ENCODE data around the gene GNAI1. TPM values are rescaled to one million over a fixed set of nuclear protein-coding genes. Genes with fewer than 3 reads are reported as not detected.

Gene GNAI1

GRCh38 chr7:80272560-80273239 lies 138.1 kb downstream of the GNAI1 start:
- H3K4me1 ChIP-seq (ENCODE audit: control insufficient read depth in 2 of 2, insufficient read depth in 1 of 2, low read depth in 1 of 2, low read length in 2 of 2): no peaks in the 10 kb centered on the region
- H3K79me1 ChIP-seq (ENCODE audit: low read depth, low read length): no peaks in the 10 kb centered on the region
- no peak overlapping the region for H2AFZ ChIP-seq (ENCODE audit: low read length)
- no peak for DNase-seq (ENCODE audit: low spot score)
- no peak overlapping the region for H4K91ac ChIP-seq (ENCODE audit: low read depth, low read length, poor library complexity)
- no peaks in the 10 kb centered on the region for H3K9me3 ChIP-seq (replicated peaks in 1 of 2; ENCODE audit: control insufficient read depth in 2 of 2, insufficient read depth in 1 of 2, low read depth in 1 of 2, low read length in 2 of 2)
- H3K36me3 ChIP-seq (replicated peaks in 1 of 2; ENCODE audit: control insufficient read depth in 2 of 2, insufficient read depth in 2 of 2, low read length in 2 of 2): no peaks in the 10 kb centered on the region
- no peak overlapping the region for H4K8ac ChIP-seq (ENCODE audit: low read depth, low read length)
- no peak overlapping the region for H2BK120ac ChIP-seq (ENCODE audit: low read depth, low read length)
- no peak overlapping the region for H3K9ac ChIP-seq (ENCODE audit: low read depth, low read length, poor library complexity)
- no peak overlapping the region for H2BK12ac ChIP-seq (ENCODE audit: low read length)
- no peaks in the 10 kb centered on the region for H3K27me3 ChIP-seq (ENCODE audit: control insufficient read depth in 3 of 3, insufficient read depth in 3 of 3, low read depth in 1 of 3, low read length in 3 of 3)
- no peak overlapping the region for H3K18ac ChIP-seq (ENCODE audit: low read length)
- no peak overlapping the region for H3K4ac ChIP-seq (ENCODE audit: low read length)
- H3K4me2 ChIP-seq (ENCODE audit: insufficient read depth, low read length, poor library complexity, severe bottlenecking): no peak overlapping the region
- H2AK5ac ChIP-seq (ENCODE audit: low read depth, low read length): no peak overlapping the region
- no peak overlapping the region for H3K14ac ChIP-seq (ENCODE audit: low read length)
- H3K27ac ChIP-seq (replicated peaks; ENCODE audit: low read length): no peak overlapping the region
- no peak overlapping the region for H2BK15ac ChIP-seq (ENCODE audit: low read length)
- no peak overlapping the region for H2BK5ac ChIP-seq (ENCODE audit: low read length)
- H3K4me3 ChIP-seq (ENCODE audit: low read length in 2 of 2): no peak overlapping the region
- no CpG with 5 or more reads among the region's 4 CpGs for WGBS, 2 donors (ENCODE audit: extremely low coverage in 2 of 2, insufficient read length in 2 of 2, insufficient replicate concordance in 1 of 2)
- no peak overlapping the region for H3K23ac ChIP-seq (ENCODE audit: low read depth, low read length, poor library complexity)

- Histone ChIP-seq H2AFZ (ENCODE audit: low read length) (no peak overlapping the region), H4K91ac (ENCODE audit: low read depth, low read length, poor library complexity) (no peak overlapping the region), H4K8ac (ENCODE audit: low read depth, low read length) (no peak overlapping the region), H3K4me1 (ENCODE audit: control insufficient read depth in 2 of 2, insufficient read depth in 1 of 2, low read depth in 1 of 2, low read length in 2 of 2) (no peaks in the 10 kb centered on the region), H3K4me3 (ENCODE audit: low read length in 2 of 2) (no peak overlapping the region), H2BK5ac (ENCODE audit: low read length) (no peak overlapping the region), H3K27me3 (ENCODE audit: control insufficient read depth in 3 of 3, insufficient read depth in 3 of 3, low read depth in 1 of 3, low read length in 3 of 3) (no peaks in the 10 kb centered on the region), H3K79me1 (ENCODE audit: low read depth, low read length) (no peaks in the 10 kb centered on the region), H2BK15ac (ENCODE audit: low read length) (no peak overlapping the region), H2BK12ac (ENCODE audit: low read length) (no peak overlapping the region), H3K4me2 (ENCODE audit: insufficient read depth, low read length, poor library complexity, severe bottlenecking) (no peak overlapping the region), H3K4ac (ENCODE audit: low read length) (no peak overlapping the region), H3K14ac (ENCODE audit: low read length) (no peak overlapping the region), H2AK5ac (ENCODE audit: low read depth, low read length) (no peak overlapping the region), H3K27ac (replicated peaks; ENCODE audit: low read length) (no peak overlapping the region), H3K9ac (ENCODE audit: low read depth, low read length, poor library complexity) (no peak overlapping the region), H3K23ac (ENCODE audit: low read depth, low read length, poor library complexity) (no peak overlapping the region), H3K36me3 (replicated peaks in 1 of 2; ENCODE audit: control insufficient read depth in 2 of 2, insufficient read depth in 2 of 2, low read length in 2 of 2) (no peaks in the 10 kb centered on the region), H3K18ac (ENCODE audit: low read length) (no peak overlapping the region), H2BK120ac (ENCODE audit: low read depth, low read length) (no peak overlapping the region), H3K9me3 (replicated peaks in 1 of 2; ENCODE audit: control insufficient read depth in 2 of 2, insufficient read depth in 1 of 2, low read depth in 1 of 2, low read length in 2 of 2) (no peaks in the 10 kb centered on the region)
- DNase-seq (ENCODE audit: low spot score): no peak
- WGBS, 2 donors (ENCODE audit: extremely low coverage in 2 of 2, insufficient read length in 2 of 2, insufficient replicate concordance in 1 of 2): no CpG with 5 or more reads among the region's 3 CpGs
These were observed 138.7 kb downstream of the GNAI1 start for GRCh38 chr7:80273327-80273726.

GRCh38 chr7:80275192-80275605 lies 140.6 kb downstream of the GNAI1 start:
- Histone ChIP-seq H3K27ac (replicated peaks; ENCODE audit: low read length) (no peak overlapping the region), H3K18ac (ENCODE audit: low read length) (no peak overlapping the region), H2BK5ac (ENCODE audit: low read length) (no peak overlapping the region), H4K8ac (ENCODE audit: low read depth, low read length) (no peak overlapping the region), H3K23ac (ENCODE audit: low read depth, low read length, poor library complexity) (no peak overlapping the region), H3K4me3 (ENCODE audit: low read length in 2 of 2) (no peak overlapping the region), H2BK15ac (ENCODE audit: low read length) (no peak overlapping the region), H3K14ac (ENCODE audit: low read length) (no peak overlapping the region), H3K9ac (ENCODE audit: low read depth, low read length, poor library complexity) (no peak overlapping the region), H3K36me3 (replicated peaks in 1 of 2; ENCODE audit: control insufficient read depth in 2 of 2, insufficient read depth in 2 of 2, low read length in 2 of 2) (no peaks in the 10 kb centered on the region), H2BK12ac (ENCODE audit: low read length) (no peak overlapping the region), H3K4me2 (ENCODE audit: insufficient read depth, low read length, poor library complexity, severe bottlenecking) (no peak overlapping the region), H2BK120ac (ENCODE audit: low read depth, low read length) (no peak overlapping the region), H3K9me3 (replicated peaks in 1 of 2; ENCODE audit: control insufficient read depth in 2 of 2, insufficient read depth in 1 of 2, low read depth in 1 of 2, low read length in 2 of 2) (no peaks in the 10 kb centered on the region), H3K4ac (ENCODE audit: low read length) (no peak overlapping the region), H3K79me1 (ENCODE audit: low read depth, low read length) (no peaks in the 10 kb centered on the region), H3K27me3 (ENCODE audit: control insufficient read depth in 3 of 3, insufficient read depth in 3 of 3, low read depth in 1 of 3, low read length in 3 of 3) (no peaks in the 10 kb centered on the region), H4K91ac (ENCODE audit: low read depth, low read length, poor library complexity) (no peak overlapping the region), H2AFZ (ENCODE audit: low read length) (no peak overlapping the region), H2AK5ac (ENCODE audit: low read depth, low read length) (no peak overlapping the region), H3K4me1 (ENCODE audit: control insufficient read depth in 2 of 2, insufficient read depth in 1 of 2, low read depth in 1 of 2, low read length in 2 of 2) (no peaks in the 10 kb centered on the region)
- no CpG with 5 or more reads among the region's 1 CpG for WGBS, 2 donors (ENCODE audit: extremely low coverage in 2 of 2, insufficient read length in 2 of 2, insufficient replicate concordance in 1 of 2)
- no peak for DNase-seq (ENCODE audit: low spot score)

Small RNA genes lying within 50 kb of the gene (small RNA-seq; reads per million reads assigned to genes)
- not detected for gene RN7SL869P (ENCODE audit: insufficient read depth)
